Measurements from ENCODE around the gene N4BP2L2.

N4BP2L2 gene

DNA sequence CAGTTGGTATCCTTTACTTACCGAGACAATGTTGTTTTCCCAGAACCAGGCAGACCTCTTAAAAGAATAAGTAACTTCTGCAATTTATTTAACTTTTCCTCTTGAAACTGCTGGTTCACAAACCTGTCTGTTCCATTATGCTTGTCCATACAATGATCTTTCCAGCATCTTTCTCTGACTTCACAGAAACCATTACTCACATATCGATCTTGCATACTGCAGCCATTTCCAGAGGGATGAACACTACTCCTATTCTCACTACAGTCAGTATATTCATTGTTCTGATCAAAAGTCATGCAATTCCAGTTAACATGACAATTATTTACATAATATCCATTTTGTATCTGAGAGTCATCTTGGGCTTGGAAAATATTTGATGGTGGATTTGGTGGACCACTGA is 2.8 kb downstream of the N4BP2L2 start:
- no peak overlapping the region for H3K4me3 ChIP-seq

DNA sequence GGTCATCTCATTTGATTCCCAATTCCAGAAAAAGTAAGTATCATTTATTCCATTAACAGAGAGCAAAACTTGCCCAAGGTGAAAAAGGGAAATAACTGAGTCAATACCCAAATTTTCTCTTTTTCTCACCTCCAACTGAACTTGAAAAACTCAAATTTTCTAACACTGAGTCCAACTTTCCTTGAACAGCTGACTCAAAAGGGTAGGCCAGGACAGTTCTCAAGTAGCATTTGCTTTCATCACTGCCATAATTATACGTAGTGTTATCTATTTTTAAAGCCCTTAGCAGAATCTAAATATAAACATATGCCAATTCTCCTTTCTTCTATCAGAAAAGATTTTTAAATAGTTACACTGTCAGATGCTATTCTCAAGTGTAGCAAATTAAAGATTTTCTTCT is 3.5 kb downstream of the N4BP2L2 start:
- no peak overlapping the region for H3K27ac ChIP-seq
- H3K4me3 ChIP-seq = no peak overlapping the region

More for the DNA sequence above, 2.8 kb downstream of the N4BP2L2 start:
- no peak overlapping the region for H3K27ac ChIP-seq

DNA sequence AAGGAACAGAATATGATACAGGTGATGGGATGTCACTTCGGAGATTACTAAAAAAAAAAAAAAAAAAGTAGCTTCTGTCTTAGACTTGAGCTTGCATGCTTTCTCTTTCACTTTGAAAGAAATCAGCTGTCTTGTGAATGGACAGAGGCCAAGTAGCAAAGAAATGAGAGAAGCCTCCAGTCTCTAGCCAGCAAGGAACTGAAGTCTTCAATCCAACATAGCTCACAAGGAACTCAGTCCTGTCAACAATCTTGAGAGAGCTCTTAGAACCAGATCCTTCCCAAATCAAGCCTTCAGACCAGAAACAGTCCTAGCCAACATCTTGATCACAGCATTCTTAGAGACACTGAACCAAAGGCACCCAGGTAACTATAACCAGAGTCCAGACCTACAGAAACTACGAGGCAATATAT is 7.7 kb downstream of the N4BP2L2 start:
- Histone ChIP-seq H3K4me3 (no peak overlapping the region), H3K27ac (peak overlapping the region in 6 of 21 experiments; percentile 15 to 52 (median 36))

DNA sequence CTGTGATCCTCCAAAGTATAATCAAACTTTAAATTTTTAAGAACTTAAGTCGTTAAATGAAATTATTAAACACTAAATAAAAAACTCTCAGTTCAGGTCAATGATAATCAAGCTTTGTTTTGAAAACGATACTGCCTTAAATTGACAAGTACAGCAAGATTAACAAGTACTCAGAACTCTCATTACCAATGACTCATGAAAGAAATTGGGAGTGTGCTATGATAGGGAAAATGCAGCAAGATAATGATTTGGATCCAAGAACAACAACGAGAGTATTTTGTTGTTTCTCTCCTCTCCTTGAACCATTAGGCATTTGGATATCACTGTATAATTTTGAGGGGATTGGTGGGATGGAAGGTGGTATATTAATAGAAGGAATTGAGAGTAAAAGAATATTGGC is 10.2 kb downstream of the N4BP2L2 start:
- H3K27ac ChIP-seq = peak overlapping the region in 5 of 21 experiments; percentile 1 to 48 (median 33)
- H3K4me3 ChIP-seq = no peak overlapping the region

DNA sequence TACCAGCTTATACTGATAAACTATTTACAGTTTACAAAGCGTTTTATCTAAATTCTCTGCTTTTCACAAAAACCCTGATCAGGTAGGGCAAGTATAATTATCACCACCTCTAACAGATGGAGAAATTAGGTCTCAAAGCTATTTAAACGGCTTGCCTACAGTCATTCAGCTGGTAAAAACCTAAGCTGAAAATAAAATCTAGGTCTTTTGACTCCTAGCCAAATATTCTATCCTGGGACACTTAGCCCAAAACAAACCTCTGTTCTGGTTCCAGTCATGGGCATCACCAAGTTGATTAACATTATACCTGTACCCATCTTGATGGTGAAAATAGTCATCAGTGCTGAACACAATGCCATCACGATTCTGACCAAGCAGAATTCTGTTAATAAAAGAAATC is 11.4 kb downstream of the N4BP2L2 start:
- H3K27ac ChIP-seq = peak overlapping the region in 1 of 21 experiments; percentile 1
- no peak overlapping the region for H3K4me3 ChIP-seq

DNA sequence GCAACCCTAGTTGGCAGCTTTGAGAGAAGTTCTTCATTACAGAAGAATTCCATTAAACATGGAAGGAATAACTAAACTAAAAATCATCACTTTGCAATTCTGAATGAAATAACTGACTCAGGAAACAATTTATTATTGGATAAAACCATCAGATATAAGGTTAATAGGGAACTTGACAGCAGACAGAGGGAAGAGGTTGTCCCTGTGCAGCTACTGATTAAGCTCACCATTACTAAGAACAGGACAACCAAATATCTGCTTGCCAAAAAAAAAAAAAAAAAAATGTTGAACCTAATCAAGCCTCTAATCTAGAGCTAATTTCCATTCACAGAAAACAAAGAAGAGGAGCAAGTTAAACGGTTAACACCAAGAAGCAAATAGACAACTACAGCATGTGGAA is 12.8 kb downstream of the N4BP2L2 start:
- H3K4me3 ChIP-seq = no peak overlapping the region
- no peak overlapping the region for H3K27ac ChIP-seq

DNA sequence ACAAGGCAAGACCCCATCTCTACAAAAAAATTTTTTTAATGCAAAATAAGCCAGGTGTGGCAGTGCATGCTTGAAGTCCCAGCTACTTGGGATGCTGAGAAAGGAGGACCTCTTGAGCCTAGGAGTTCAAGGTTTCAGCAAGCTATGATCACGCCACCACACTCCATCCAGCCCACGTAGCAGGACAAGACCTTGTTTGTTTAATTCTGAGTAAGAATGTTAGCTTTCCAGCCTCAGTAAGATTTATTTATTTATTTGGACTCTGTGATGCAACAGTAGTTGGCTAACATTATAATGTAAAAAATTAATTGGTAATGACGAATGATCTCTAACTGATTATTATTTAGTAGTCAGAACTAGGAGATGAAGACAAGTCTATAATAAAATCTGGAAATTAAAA is 23.3 kb downstream of the N4BP2L2 start:
- H3K27ac ChIP-seq = no peak overlapping the region
- no peak overlapping the region for H3K4me3 ChIP-seq

DNA sequence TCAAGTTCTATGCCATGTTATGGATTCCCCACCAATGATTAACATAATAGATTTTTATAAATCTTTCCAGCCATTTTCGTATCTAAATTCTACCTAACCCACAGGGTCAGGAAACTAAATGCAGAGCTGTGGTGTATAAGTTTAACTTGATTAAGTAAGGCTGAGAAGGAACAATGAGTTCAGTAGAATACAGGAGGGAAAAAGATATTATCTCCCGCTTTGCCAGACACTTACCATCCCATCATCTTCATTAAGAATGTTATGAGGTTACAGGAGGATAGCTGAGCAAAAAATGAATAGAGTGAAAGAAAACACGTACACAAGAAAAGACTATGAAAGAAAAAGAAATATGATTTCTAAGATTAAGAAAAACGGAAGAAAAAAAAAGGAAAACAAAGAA is 27.1 kb downstream of the N4BP2L2 start:
- Histone ChIP-seq H3K27ac (no peak overlapping the region), H3K4me3 (no peak overlapping the region)

DNA sequence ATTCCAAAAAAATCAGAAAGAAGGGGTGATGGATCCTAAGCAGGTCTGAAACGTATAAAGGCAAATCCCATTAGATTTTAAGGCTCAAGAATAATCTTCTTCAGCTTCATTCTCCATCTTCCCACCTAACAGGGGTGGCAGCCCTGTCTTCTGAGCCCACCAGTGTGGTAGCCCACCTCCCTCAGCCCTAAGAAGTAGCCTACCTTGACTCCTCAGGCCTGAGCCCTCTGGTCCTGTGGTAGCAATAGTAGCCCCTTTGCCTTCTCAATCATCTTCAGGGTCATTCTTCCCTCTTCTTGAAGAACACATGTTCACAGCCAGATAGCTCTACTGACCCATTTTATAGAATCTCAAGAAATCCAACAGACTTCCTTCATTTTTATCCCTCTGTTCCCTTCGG is 33.7 kb downstream of the N4BP2L2 start:
- no peak overlapping the region for H3K27ac ChIP-seq
- H3K4me3 ChIP-seq = no peak overlapping the region

DNA sequence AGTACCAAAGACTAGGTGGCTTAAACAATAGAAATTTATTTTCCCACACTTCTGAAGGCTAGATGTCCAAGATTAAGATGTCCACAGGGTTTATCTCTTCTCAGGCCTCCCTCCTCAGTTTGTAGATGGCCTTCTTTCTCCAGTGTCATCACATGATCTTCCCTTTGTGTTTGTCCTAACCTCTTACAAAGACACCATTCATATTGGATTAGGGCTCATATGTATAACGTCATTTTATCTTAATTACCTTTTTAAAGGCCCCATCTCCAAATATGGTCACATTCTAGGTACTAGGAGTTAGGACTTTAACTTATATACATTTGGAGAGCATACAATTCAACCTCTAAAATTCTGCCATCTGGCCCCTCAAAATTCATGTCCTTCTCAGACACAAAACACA is 34.3 kb downstream of the N4BP2L2 start:
- H3K27ac ChIP-seq = no peak overlapping the region
- no peak overlapping the region for H3K4me3 ChIP-seq

DNA sequence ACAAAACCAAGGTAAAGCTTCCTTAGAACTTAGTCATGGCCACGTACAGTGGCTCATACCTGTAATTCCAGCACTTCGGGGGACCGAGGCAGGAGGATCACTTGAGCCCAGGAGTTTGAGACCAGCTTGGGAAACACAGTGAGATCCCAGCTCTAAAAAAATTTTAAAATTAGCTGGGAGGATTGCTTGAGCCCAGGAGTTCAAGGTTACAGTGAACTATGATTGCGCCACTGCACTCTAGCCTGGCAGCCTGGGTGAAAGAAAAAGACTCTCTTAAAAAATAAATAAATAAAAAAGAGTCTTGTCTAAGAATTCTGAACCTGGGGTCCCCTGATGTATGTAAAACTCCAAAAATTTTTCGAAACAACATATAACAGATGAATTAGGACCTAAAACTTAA is 34.9 kb downstream of the N4BP2L2 start:
- Histone ChIP-seq H3K27ac (no peak overlapping the region), H3K4me3 (no peak overlapping the region)

DNA sequence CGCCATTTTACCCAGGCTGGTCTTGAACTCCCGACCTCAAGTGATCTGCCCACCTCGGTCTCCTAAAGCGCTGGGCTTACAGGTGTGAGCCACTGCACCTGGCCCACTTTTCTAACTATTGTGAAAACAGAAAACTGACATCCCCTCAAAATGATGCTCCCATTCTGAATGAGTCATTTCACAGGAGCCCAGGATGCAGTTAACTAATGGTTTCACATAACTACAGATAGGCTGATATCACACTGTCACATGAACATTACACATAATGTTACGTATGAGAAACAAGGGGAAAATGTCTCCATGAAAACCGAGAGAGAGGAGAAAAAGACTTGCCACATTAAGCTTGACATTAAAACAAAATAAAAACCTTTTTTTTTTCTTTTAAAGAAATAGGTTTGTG is 37.5 kb downstream of the N4BP2L2 start:
- Histone ChIP-seq H3K4me3 (no peak overlapping the region), H3K27ac (no peak overlapping the region)

DNA sequence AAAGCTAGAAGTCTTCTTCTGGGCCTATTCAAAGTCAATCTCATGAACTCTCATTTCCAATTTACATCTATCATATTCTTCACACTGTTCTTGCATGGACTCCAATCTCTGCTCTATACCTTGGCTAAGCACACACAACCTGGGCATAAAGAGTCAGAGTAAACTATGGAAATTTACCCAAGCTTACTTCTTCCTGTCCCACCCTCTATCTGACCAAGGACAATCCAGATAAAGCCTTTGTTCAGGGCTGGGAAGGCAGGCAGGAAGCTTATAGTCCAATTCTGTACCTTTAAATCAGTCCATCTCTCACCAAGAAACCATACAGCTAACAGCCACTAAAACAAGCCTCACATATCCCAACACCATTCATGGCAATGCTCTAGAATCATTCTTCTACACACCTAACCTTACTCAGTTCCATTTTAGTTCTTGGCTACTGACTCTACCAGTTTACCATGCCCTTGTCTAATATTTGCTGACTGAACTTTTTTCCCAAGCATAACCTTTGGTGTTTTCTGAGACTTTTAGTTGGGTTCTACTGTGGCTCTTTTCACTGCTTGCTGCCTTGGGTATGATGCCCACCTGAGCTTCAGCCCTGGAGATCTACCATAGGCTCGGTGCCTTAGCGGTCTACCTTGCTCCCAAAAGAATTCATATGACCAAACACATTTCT is 38.9 kb downstream of the N4BP2L2 start:
- Histone ChIP-seq H3K4me3 (no peak overlapping the region), H3K27ac (no peak overlapping the region)

DNA sequence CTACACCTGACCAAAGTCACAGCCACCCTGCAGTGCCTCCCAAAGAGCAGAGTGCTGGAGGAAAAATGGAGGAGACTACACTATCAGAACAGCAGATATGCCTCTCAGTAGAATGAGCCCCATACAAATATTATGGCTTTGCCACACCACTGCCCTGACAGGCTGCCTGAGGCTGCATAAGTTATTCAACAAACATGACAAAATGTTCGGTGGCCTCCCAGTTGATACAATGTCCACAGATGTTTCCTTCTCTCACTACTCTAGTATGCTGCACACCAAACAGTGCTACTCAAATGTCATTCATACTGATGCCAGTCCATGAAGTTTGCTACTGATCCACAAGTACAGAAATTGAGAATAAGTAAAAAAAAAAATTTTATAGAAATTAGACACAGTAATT is 41.0 kb downstream of the N4BP2L2 start:
- Histone ChIP-seq H3K27ac (no peak overlapping the region), H3K4me3 (no peak overlapping the region)

DNA sequence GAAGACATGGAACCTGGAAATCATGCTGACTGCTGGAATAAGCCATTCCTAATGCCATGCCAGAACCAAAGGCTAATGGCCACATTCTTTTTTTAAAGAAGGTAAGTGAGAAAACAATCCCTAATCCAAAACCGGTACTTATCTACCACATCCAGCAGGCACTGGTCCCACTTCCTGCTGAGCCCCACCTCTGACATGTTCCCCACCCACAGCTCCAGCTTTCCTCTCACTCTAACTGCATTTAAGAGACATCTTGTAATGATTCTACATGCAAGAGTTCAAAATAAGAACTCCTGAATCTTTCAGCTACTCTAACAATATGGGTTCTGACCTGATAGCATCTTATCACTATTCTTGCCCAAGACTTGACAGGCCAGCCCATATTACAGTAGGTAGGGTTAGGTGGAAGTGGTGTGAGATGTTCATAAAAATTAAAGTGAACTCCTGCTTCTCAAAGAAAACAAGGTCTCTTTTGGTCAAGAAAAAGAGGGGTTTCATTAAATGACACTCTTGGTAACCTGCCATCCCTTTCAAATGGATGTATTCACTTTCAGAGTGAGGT is 41.9 kb downstream of the N4BP2L2 start:
- Histone ChIP-seq H3K27ac (no peak overlapping the region), H3K4me3 (no peak overlapping the region)

DNA sequence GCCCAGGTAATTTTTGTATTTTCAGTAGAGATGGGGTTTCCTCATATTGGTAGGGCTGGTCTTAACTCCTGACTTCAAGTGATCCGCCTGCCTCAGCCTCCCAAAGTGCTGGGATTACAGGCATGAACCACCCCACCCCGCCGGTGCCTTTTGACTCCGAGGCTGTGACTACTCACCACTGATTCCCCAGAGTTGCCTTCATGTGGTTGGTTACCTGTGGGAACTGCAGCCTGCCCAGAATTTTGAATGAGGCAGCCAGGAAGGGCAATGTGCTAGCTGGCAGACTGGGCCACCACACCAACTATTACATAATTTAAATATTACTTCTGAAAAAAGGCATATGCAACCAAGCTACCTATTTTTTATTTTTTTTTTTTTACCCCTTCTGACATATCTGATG is 42.8 kb downstream of the N4BP2L2 start:
- H3K4me3 ChIP-seq = no peak overlapping the region
- no peak overlapping the region for H3K27ac ChIP-seq

DNA sequence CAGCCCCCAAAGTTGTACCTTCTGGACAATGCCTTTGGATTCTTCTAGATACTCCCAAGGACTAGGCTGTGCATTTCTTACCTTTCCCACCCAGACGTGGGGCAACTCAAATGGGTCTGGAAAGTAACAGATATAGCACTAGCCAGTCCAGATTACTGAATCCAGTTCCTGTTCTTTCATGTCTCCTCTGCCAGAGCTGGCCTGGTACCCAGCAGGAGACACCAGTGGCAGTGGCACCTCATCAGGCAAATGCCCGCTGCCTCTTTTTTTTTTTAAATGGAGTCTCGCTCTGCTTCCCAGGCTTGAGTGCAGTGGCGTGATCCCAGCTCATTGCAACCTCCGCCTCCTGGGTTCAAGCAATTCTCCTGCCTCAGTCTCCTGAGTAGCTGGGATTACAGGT is 43.2 kb downstream of the N4BP2L2 start:
- H3K4me3 ChIP-seq = no peak overlapping the region
- H3K27ac ChIP-seq = no peak overlapping the region

DNA sequence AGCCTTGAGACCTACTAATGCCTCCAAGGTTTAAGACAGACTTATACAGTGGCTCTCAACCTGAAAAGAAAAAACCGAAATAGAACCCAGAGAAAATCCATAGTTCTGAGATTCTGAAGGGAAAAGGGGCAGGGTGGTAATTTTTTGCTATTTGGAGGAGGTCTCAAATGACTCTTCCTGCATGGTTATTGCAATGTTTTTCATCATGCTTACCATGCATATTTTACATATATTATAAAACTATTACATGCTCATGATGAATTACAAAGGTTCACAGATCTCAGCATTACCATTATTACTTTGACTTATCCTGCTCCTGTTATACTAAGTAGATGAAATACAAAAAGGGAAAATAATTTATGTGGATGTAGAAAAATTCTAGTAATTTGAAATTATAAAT is 47.6 kb downstream of the N4BP2L2 start:
- Histone ChIP-seq H3K4me3 (no peak overlapping the region), H3K27ac (no peak overlapping the region)

DNA sequence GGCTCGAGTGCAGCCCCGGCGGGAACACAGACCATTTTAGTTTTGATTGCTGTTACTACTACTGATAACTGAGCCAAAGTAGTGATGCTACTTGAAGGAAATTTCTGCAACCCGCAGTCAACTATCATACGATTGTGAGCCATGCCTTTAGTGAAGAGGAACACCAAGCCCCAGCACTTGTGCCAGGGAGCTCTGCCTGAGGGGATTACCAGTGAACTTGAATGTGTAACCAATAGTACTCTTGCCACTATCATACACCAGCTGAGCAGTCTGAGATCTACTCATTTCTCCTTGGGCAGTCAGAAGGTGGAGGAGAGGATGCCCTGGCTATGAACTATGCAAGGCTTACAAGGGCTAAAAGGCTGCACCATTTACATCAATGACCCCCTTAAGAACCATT is 61.7 kb downstream of the N4BP2L2 start:
- Histone ChIP-seq H3K27ac (no peak overlapping the region), H3K4me3 (no peak overlapping the region)

DNA sequence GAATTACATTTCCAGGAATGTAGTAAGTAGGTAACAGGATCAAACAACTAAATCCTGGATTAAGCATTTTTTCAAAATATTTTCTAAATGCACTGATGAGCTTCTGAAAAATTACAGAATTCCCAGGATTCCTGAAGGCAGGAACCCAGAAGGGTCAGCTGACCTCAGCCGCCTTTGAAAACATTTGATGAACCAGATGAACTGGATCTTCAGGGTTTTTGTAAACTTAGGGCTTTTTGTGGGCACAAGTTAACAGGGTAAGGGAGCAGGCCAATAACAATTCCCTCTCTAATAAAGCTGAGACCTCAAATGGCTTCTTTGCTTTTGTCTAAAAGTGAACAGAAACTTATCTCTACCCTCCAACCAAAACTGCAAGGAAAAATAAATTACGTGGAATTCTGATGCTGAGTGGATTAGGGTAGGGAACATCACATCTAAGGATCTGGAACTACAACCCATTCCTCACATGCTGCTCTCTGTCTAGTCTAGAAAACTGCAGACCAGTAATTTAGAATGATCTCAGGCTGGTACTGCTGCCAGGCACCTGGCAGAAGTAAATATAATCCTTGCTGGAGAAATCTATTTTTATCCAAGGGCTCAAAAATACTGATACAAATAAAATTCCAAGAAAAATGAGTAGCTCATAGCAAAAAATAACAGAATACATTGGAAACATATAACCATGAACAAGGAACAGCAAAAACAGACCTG is 62.4 kb downstream of the N4BP2L2 start:
- H3K27ac ChIP-seq = no peak overlapping the region
- no peak overlapping the region for H3K4me3 ChIP-seq

DNA sequence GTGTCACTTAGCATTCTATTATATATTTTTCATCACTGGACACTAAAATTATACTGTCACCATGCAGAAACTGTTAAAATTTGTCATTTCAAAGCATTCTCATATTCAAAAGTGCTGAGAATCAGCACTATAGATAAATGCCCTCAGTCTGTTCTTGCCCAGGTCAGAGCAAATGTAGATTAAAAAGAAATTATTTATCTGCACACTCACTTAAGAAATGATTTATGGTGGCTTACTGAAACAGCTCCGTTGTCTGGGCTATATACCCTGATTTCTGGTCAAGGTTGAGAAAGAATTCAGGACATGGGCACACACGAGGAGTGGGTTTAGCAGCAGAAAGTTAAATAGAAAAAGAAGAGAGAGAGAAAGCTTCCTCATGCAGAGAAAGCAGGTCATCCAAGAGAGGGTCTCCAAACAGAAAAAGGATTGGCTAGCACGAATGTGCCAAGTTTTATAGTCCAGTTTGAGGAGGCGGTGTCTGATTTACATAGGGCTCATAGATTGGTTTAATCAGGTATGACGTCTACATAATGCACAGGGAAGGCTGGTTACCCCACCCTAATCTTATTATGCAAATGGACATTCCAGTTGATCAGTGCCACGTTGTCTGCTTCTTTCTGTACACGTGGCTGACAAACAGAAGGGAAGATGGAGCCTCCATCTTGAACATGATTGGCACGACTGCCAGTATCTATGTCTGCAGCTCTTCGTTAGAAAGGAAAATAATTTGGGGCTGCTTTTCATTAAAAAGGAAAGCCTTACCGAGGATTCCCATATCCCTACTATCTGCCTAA is 63.4 kb downstream of the N4BP2L2 start:
- no peak overlapping the region for H3K4me3 ChIP-seq
- no peak overlapping the region for H3K27ac ChIP-seq

All from skin epidermis (tissue), 12 donors.